OCI-LY7 (cell line): ENCODE data around the gene TMEM119. TPM values are rescaled to one million over a fixed set of nuclear protein-coding genes. Genes with fewer than 3 reads are reported as not detected.

ENCODE experiments used
- BruUV-seq: library from RNA; stranded (reverse); fragments of 400-500 nt; replicated peaks from 2 replicates; lab custom pipeline; 2021; lab: Mats Ljungman, UMichigan
- CTCF ChIA-PET: fragments of 300-600 bp; sonication (Branson Sonifier 250); formaldehyde crosslinking; loops from one replicate; lab custom pipeline; 2022; ENCODE audit warnings: antibody characterized with exemption; ENCODE audit not compliant: unreplicated experiment; lab: Charles Lee
- POLR2A ChIA-PET: fragments of 300-600 bp; sonication (Branson Sonifier 250); formaldehyde crosslinking; loops from one replicate; lab custom pipeline; 2022; ENCODE audit warnings: antibody characterized with exemption; lab: Charles Lee
- DNase-seq: peaks from one replicate; pipeline ENCODE4 v3.0.0-alpha.2; 2015; ENCODE audit warnings: low spot score
- H2AFZ ChIP-seq: fragments of 200-600 bp; sonication (generic), shearing (Covaris generic); 2 replicates; pipeline ENCODE4 v1.6.1; 2014; ENCODE audit warnings: mild to moderate bottlenecking, antibody characterized with exemption, low read length, moderate library complexity
- H3K27ac ChIP-seq: fragments of 200-600 bp; sonication (generic); 2 replicates; pipeline ENCODE4 v1.5.1; 2014; ENCODE audit warnings: mixed run types, low read depth, mild to moderate bottlenecking, moderate library complexity, low read length, inconsistent platforms; ENCODE audit not compliant: poor library complexity, severe bottlenecking
- H3K36me3 ChIP-seq: fragments of 200-600 bp; sonication (generic); 2 replicates; pipeline ENCODE4 v1.6.1; 2014; ENCODE audit warnings: mild to moderate bottlenecking, antibody characterized with exemption, low read length, moderate library complexity, mixed read lengths; ENCODE audit not compliant: insufficient read depth
- H3K4me1 ChIP-seq: fragments of 200-600 bp; sonication (generic); 2 replicates; pipeline ENCODE4 v1.5.1; 2014; ENCODE audit warnings: mild to moderate bottlenecking, low read length; ENCODE audit not compliant: insufficient read depth, poor library complexity, severe bottlenecking
- H3K4me2 ChIP-seq: fragments of 200-600 bp; sonication (generic); 2 replicates; pipeline ENCODE4 v1.6.1; 2014; ENCODE audit warnings: mild to moderate bottlenecking, low read length
- H3K4me3 ChIP-seq: fragments of 200-600 bp; sonication (generic); 2 replicates; pipeline ENCODE4 v1.5.1; 2014; ENCODE audit warnings: mild to moderate bottlenecking, low read depth, low read length; ENCODE audit not compliant: poor library complexity, severe bottlenecking
- H3K79me2 ChIP-seq: fragments of 200-600 bp; sonication (generic); 2 replicates; pipeline ENCODE4 v1.6.1; 2016; ENCODE audit warnings: low read depth, mild to moderate bottlenecking, low read length, moderate library complexity, mixed read lengths; ENCODE audit not compliant: insufficient read depth
- H3K9me2 ChIP-seq: fragments of 200-600 bp; sonication (generic); 2 replicates; pipeline ENCODE4 v1.6.1; 2016; ENCODE audit warnings: mild to moderate bottlenecking, low read length, mixed read lengths; ENCODE audit not compliant: insufficient read depth
- H3K9me3 ChIP-seq: fragments of 200-600 bp; sonication (generic); 2 replicates; pipeline ENCODE4 v1.6.1; 2014; ENCODE audit warnings: mild to moderate bottlenecking, mixed run types, low read length, mixed read lengths
- H4K20me1 ChIP-seq: fragments of 200-600 bp; sonication (generic); 2 replicates; pipeline ENCODE4 v1.6.1; 2014; ENCODE audit warnings: mild to moderate bottlenecking, antibody characterized with exemption, low read length, moderate library complexity, mixed read lengths; ENCODE audit not compliant: insufficient read depth
- EZH2phosphoT487 ChIP-seq: fragments of 200-600 bp; sonication (generic); IDR thresholded peaks from 2 replicates; pipeline ENCODE4 v1.6.1; 2018; ENCODE audit warnings: low read depth, borderline replicate concordance, mild to moderate bottlenecking, mixed run types, antibody characterized with exemption, low read length, moderate library complexity, mixed read lengths
- intact Hi-C: fragments of 100-400 bp; cut with micrococcal nuclease; formaldehyde crosslinking; loops from one replicate; pipeline ENCODE4 v1.10.0; 2022; ENCODE audit not compliant: unreplicated experiment
- total RNA-seq, 2 experiments: library from RNA; depleted of rRNA in 1 of 2; stranded (reverse); fragments of >200 nt in 1 of 2; shearing (Covaris generic) in 1 of 2; gene quantifications; 2 replicates each; pipeline ENCODE4 v1.2.3, GENCODE V29; 2014 to 2022
- TF ChIP-seq, protein P1 (sequence below): fragments of 200-600 bp; sonication (generic); conservative IDR thresholded peaks from 2 replicates; pipeline ENCODE4 v1.5.1; 2014; ENCODE audit warnings: mild to moderate bottlenecking, antibody characterized with exemption, low read length, moderate library complexity, mixed read lengths

The TMEM119 gene
- total RNA-seq, 2 experiments from 2014 or later: not detected

DNA sequence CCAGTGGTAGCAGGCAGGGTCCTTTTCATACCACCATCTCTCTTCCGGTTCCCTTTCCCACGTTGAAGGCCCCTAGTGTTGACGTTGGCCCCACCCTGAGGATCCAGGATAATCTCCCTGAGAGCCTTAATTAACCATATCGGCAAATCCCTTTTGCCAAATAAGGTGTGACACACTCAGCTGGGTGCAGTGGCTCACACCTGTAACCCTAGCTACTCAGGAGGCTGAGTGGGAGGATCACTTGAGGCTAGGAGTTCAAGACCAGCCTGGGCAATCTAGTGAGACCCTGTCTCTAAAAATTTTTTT is 2.8 kb upstream of the TMEM119 start:
- TF ChIP-seq EZH2phosphoT487: no peak
- TF ChIP-seq, protein P1, sequence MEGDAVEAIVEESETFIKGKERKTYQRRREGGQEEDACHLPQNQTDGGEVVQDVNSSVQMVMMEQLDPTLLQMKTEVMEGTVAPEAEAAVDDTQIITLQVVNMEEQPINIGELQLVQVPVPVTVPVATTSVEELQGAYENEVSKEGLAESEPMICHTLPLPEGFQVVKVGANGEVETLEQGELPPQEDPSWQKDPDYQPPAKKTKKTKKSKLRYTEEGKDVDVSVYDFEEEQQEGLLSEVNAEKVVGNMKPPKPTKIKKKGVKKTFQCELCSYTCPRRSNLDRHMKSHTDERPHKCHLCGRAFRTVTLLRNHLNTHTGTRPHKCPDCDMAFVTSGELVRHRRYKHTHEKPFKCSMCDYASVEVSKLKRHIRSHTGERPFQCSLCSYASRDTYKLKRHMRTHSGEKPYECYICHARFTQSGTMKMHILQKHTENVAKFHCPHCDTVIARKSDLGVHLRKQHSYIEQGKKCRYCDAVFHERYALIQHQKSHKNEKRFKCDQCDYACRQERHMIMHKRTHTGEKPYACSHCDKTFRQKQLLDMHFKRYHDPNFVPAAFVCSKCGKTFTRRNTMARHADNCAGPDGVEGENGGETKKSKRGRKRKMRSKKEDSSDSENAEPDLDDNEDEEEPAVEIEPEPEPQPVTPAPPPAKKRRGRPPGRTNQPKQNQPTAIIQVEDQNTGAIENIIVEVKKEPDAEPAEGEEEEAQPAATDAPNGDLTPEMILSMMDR: no peak
- H3K36me3 ChIP-seq: no peaks in the 10 kb centered on the region
- ChIA-PET POLR2A (interaction anchor here (0.6 kb wide), 1 partner anchor 12 kb away, joined by 6 read pairs; no protein-coding TSS in a partner anchor), CTCF (no interaction called here)
- H3K27ac ChIP-seq: no peak overlapping the region
- H4K20me1 ChIP-seq: no peaks in the 10 kb centered on the region
- H2AFZ ChIP-seq: no peak overlapping the region
- H3K79me2 ChIP-seq: no peaks in the 10 kb centered on the region
- H3K4me2 ChIP-seq: no peak overlapping the region
- BruUV-seq: no TSS peak
- no peaks in the 10 kb centered on the region for H3K9me3 ChIP-seq
- no peaks in the 10 kb centered on the region for H3K4me1 ChIP-seq
- intact Hi-C loops: no loop called here
- no peak overlapping the region for H3K4me3 ChIP-seq
- H3K9me2 ChIP-seq: no peaks in the 10 kb centered on the region
- DNase-seq: no peak

DNA sequence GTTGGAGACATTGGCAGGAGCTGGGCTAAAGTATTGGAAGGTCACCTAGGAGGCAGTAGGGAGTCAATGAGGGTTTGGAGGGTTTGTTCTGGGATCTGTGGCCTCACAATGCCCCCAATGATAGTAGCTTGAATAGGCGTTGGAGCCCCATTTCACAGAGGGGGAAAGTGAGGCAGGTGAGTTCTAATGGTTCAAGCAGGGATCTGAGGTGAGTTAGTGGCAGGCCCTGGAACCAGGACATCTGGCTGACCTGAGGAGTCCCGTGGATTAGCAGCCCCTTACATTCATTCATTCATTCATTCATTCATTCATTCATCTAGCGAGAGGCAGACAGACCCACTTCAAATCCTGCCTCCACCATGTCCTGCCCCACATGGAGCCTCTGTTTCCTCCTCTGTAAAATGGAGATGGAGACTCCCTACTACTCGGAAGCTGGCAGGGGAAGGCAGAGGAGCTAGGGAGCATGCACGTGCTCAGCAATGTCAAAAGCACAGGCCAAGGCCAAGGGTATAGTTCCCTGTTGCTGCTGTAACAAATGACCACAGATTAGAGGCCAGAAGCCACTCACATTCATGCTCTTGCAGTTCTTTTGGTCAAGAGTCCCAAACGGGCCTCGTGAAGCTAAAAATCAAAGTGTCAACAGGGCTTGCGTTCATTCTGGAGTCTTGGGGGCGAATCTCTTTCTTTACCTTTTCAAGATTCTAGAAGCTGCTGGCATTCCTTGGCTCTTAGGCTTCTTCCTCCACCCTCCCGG is 2.2 kb upstream of the TMEM119 start:
- Histone ChIP-seq H4K20me1 (no peaks in the 10 kb centered on the region), H2AFZ (no peak overlapping the region), H3K4me2 (no peak overlapping the region), H3K4me1 (no peaks in the 10 kb centered on the region), H3K27ac (no peak overlapping the region), H3K36me3 (no peaks in the 10 kb centered on the region), H3K9me3 (no peaks in the 10 kb centered on the region), H3K4me3 (no peak overlapping the region), H3K79me2 (no peaks in the 10 kb centered on the region), H3K9me2 (no peaks in the 10 kb centered on the region)
- ChIA-PET POLR2A (no interaction called here), CTCF (no interaction called here)
- intact Hi-C loops: no loop called here
- TF ChIP-seq, protein P1: 0 out of 2 replicates have a peak, but pooled peaks have one; percentile 12
- TF ChIP-seq EZH2phosphoT487: no peak
- BruUV-seq: no TSS peak
- DNase-seq: no peak

DNA sequence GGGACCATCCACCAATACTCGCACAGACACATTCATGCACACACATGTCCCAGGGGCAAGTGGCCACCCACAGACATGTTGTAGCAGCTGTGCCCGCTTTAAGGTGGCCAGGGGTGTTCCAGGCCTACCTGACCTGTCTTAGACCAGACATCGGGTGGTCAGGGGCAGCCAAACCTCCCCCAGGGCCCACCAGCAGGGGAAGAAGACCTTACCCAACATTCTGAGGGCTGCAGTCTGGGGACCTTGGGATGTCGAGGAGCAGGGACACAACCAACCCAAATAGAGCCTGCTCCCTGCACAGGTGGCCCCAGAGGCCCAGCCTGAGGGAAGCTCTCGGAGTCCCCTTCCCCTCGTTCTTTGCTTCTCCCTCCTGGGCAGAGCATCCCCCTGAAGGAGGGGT is 1.7 kb upstream of the TMEM119 start:
- BruUV-seq: no TSS peak
- H3K4me1 ChIP-seq: no peaks in the 10 kb centered on the region
- no peak for DNase-seq
- CTCF ChIA-PET: no interaction called here
- H3K9me2 ChIP-seq: no peaks in the 10 kb centered on the region
- H3K36me3 ChIP-seq: no peaks in the 10 kb centered on the region
- H3K79me2 ChIP-seq: no peaks in the 10 kb centered on the region
- H3K9me3 ChIP-seq: no peaks in the 10 kb centered on the region
- no peak overlapping the region for H3K27ac ChIP-seq
- no peak overlapping the region for H3K4me2 ChIP-seq
- no peak overlapping the region for H2AFZ ChIP-seq
- no peaks in the 10 kb centered on the region for H4K20me1 ChIP-seq
- no peak overlapping the region for H3K4me3 ChIP-seq
- POLR2A ChIA-PET: no interaction called here
- TF ChIP-seq, protein P1: no peak
- TF ChIP-seq EZH2phosphoT487: no peak
- intact Hi-C loops: no loop called here
